ENCODE results near the gene IL1RAPL1. TPM values are rescaled to one million over a fixed set of nuclear protein-coding genes. Genes with fewer than 3 reads are reported as not detected.

IL1RAPL1 gene
- total RNA-seq, 2 experiments from 2014 or later: not detected

- Mint-ChIP-seq H3K36me3 (no peaks in the 10 kb centered on the region), H3K27ac (no peak overlapping the region), H3K4me3 (no peak overlapping the region), H3K4me1 (no peaks in the 10 kb centered on the region), H3K27me3 (no peaks in the 10 kb centered on the region), H3K9me3 (ENCODE audit: low read depth) (peaks cover 3% of the 10 kb centered on the region)
- DNase-seq (no peak), ATAC-seq (no peak)
- CTCF ChIA-PET: no interaction called here
These were observed 1361.4 kb downstream of the IL1RAPL1 start for GRCh38 chrX:29948653-29949052.

GRCh38 chrX:29952016-29952415, 1364.8 kb downstream of the IL1RAPL1 start:
- ATAC-seq (no peak), DNase-seq (no peak)
- CTCF ChIA-PET: no interaction called here
- H3K27me3 Mint-ChIP-seq: no peaks in the 10 kb centered on the region
- H3K4me1 Mint-ChIP-seq: no peaks in the 10 kb centered on the region
- no peak overlapping the region for H3K4me3 Mint-ChIP-seq
- H3K36me3 Mint-ChIP-seq: no peaks in the 10 kb centered on the region
- H3K27ac Mint-ChIP-seq: no peak overlapping the region
- H3K9me3 Mint-ChIP-seq (ENCODE audit: low read depth): peaks cover 7% of the 10 kb centered on the region

GRCh38 chrX:29962061-29962460, 1374.8 kb downstream of the IL1RAPL1 start:
- no peak overlapping the region for H3K27ac Mint-ChIP-seq
- no peaks in the 10 kb centered on the region for H3K9me3 Mint-ChIP-seq (ENCODE audit: low read depth)
- no peaks in the 10 kb centered on the region for H3K36me3 Mint-ChIP-seq
- no peaks in the 10 kb centered on the region for H3K27me3 Mint-ChIP-seq
- CTCF ChIA-PET: no interaction called here
- DNase-seq (no peak), ATAC-seq (no peak)
- no peak overlapping the region for H3K4me3 Mint-ChIP-seq
- H3K4me1 Mint-ChIP-seq: no peaks in the 10 kb centered on the region

GRCh38 chrX:29965634-29966033, 1378.4 kb downstream of the IL1RAPL1 start:
- no peak for ATAC-seq
- Mint-ChIP-seq H3K4me3 (no peak overlapping the region), H3K36me3 (no peaks in the 10 kb centered on the region)

GRCh38 chrX:29992083-29992482, 1404.8 kb downstream of the IL1RAPL1 start:
- CTCF ChIA-PET: no interaction called here
- no peaks in the 10 kb centered on the region for H3K9me3 Mint-ChIP-seq (ENCODE audit: low read depth)
- no peak for ATAC-seq

More at GRCh38 chrX:29965634-29966033, 1378.4 kb downstream of the IL1RAPL1 start:
- Mint-ChIP-seq H3K27me3 (no peaks in the 10 kb centered on the region), H3K4me1 (no peaks in the 10 kb centered on the region), H3K9me3 (ENCODE audit: low read depth) (no peaks in the 10 kb centered on the region), H3K27ac (no peak overlapping the region)
- no peak for DNase-seq
- CTCF ChIA-PET: no interaction called here

GRCh38 chrX:30005813-30006212, 1418.6 kb downstream of the IL1RAPL1 start:
- ATAC-seq (no peak), DNase-seq (no peak)
- no peaks in the 10 kb centered on the region for H3K27me3 Mint-ChIP-seq
- H3K4me3 Mint-ChIP-seq: no peak overlapping the region
- H3K36me3 Mint-ChIP-seq: no peaks in the 10 kb centered on the region
- CTCF ChIA-PET: no interaction called here
- H3K4me1 Mint-ChIP-seq: no peaks in the 10 kb centered on the region
- H3K9me3 Mint-ChIP-seq (ENCODE audit: low read depth): peaks cover 3% of the 10 kb centered on the region
- H3K27ac Mint-ChIP-seq: no peak overlapping the region

More at GRCh38 chrX:29992083-29992482, 1404.8 kb downstream of the IL1RAPL1 start:
- Mint-ChIP-seq H3K27me3 (no peaks in the 10 kb centered on the region), H3K4me3 (no peak overlapping the region), H3K27ac (no peak overlapping the region), H3K36me3 (no peaks in the 10 kb centered on the region), H3K4me1 (no peaks in the 10 kb centered on the region)
- DNase-seq: no peak

Small RNAs within 50 kb of the gene (microRNA-seq; reads per million reads assigned to microRNA genes)
- gene MIR4666B: not detected

Data from activated CD8-positive, alpha-beta memory T cell treated with anti-CD3 and anti-CD28 coated beads, Interleukin-2, amount 10 ng/mL, durations not matched to agents 7 days and 5 days (primary cell).